Keratinocyte (primary cell): ENCODE results near the gene EXOC3. TPM values are rescaled to one million over a fixed set of nuclear protein-coding genes. Genes with fewer than 3 reads are reported as not detected.

Source experiments
- DNase-seq: peaks from one replicate; pipeline ENCODE4 v3.0.0-alpha.2; 2011; ENCODE audit warnings: low read depth, missing footprints, low spot score
- FAIRE-seq: peaks from 2 replicates; lab custom pipeline; 2011; peaks lifted over from hg19 to GRCh38; lab: Jason Lieb, UNC
- H2AFZ ChIP-seq: 2 replicates; pipeline ENCODE4 v1.6.0; 2012; ENCODE audit warnings: low read length, control low read depth, inconsistent platforms; ENCODE audit not compliant: control insufficient read depth
- H3K27ac ChIP-seq: 2 replicates; pipeline ENCODE4 v1.5.1; 2011; ENCODE audit warnings: low read length; ENCODE audit not compliant: control insufficient read depth, insufficient read depth
- H3K27me3 ChIP-seq: 3 replicates; pipeline ENCODE4 v1.6.0; 2011; ENCODE audit warnings: low read length; ENCODE audit not compliant: control insufficient read depth, insufficient read depth; ENCODE audit errors: extremely low read depth
- H3K36me3 ChIP-seq, 2 experiments: 2 replicates in 1 of 2; 3 replicates in 1 of 2; pipeline ENCODE4 v1.5.1; 2011; ENCODE audit warnings: low read length in 2 of 2, mild to moderate bottlenecking in 1 of 2; ENCODE audit not compliant: control insufficient read depth in 2 of 2, insufficient read depth in 2 of 2; ENCODE audit errors: extremely low read depth in 1 of 2
- H3K4me1 ChIP-seq: 3 replicates; pipeline ENCODE4 v1.5.1; 2011; ENCODE audit warnings: low read length; ENCODE audit not compliant: control insufficient read depth, insufficient read depth; ENCODE audit errors: extremely low read depth
- H3K4me2 ChIP-seq: 3 replicates; pipeline ENCODE4 v1.6.0; 2011; ENCODE audit warnings: low read depth, low read length; ENCODE audit not compliant: control insufficient read depth, insufficient read depth; ENCODE audit errors: extremely low read depth
- H3K4me3 ChIP-seq, 3 experiments: fragments of 200-600 bp in 1 of 3; sonication (generic) in 1 of 3; 2 replicates in 2 of 3; 3 replicates in 1 of 3; pipeline ENCODE4 v1.5.1; 2011 to 2016; ENCODE audit warnings: low read length in 3 of 3, mild to moderate bottlenecking in 3 of 3, control low read depth in 2 of 3, inconsistent platforms in 1 of 3, low read depth in 1 of 3, mixed read lengths in 1 of 3, mixed run types in 1 of 3, moderate library complexity in 1 of 3; ENCODE audit not compliant: control insufficient read depth in 2 of 3, insufficient read depth in 2 of 3; ENCODE audit errors: extremely low read depth in 1 of 3
- H3K79me2 ChIP-seq: 2 replicates; pipeline ENCODE4 v1.6.0; 2012; ENCODE audit warnings: low read length; ENCODE audit not compliant: control insufficient read depth, insufficient read depth
- H3K9ac ChIP-seq: 3 replicates; pipeline ENCODE4 v1.6.0; 2011; ENCODE audit warnings: low read length; ENCODE audit not compliant: control insufficient read depth, insufficient read depth; ENCODE audit errors: extremely low read depth
- H3K9me1 ChIP-seq: 3 replicates; pipeline ENCODE4 v1.6.0; 2011; ENCODE audit warnings: low read length; ENCODE audit not compliant: control insufficient read depth, insufficient read depth; ENCODE audit errors: extremely low read depth
- H3K9me3 ChIP-seq: 2 replicates; pipeline ENCODE4 v1.5.1; 2012; ENCODE audit warnings: low read depth, low read length; ENCODE audit not compliant: control insufficient read depth
- H4K20me1 ChIP-seq: 3 replicates; pipeline ENCODE4 v1.6.0; 2011; ENCODE audit warnings: low read length; ENCODE audit not compliant: control insufficient read depth, insufficient read depth; ENCODE audit errors: extremely low read depth
- CTCF ChIP-seq, 3 experiments: IDR thresholded peaks in 1 of 3; conservative IDR thresholded peaks in 1 of 3; optimal IDR thresholded peaks in 1 of 3; 2 replicates in 2 of 3; 3 replicates in 1 of 3; pipeline versions ENCODE3 to v1.5.1; 2011; ENCODE audit warnings: low read length in 3 of 3, mild to moderate bottlenecking in 3 of 3, moderate library complexity in 2 of 3, control low read depth in 1 of 3, inconsistent platforms in 1 of 3; ENCODE audit not compliant: insufficient read depth in 2 of 3; ENCODE audit errors: extremely low read depth in 1 of 3
- EZH2 ChIP-seq: IDR thresholded peaks from one replicate; pipeline ENCODE4 v1.6.1; 2012; ENCODE audit warnings: inconsistent platforms, mild to moderate bottlenecking, low read length, moderate library complexity
- dilution Hi-C: fragments of 300-500 bp; cut with MboI; formaldehyde crosslinking; loops from one replicate; pipeline ENCODE4 v1.7.0; 2020; ENCODE audit warnings: low sequenced_read_pairs; ENCODE audit not compliant: extremely low pct_ligation_motif_present
- polyA minus RNA-seq, 3 experiments: library from RNA; depleted of rRNA, polyadenylated mRNA; stranded (reverse); fragments of >200 nt; gene quantifications; 1 replicate in 1 of 3; 2 replicates in 1 of 3; 3 replicates in 1 of 3; pipeline ENCODE4 v1.2.3, GENCODE V29; 2011
- polyA plus RNA-seq, 5 experiments: library from polyadenylated mRNA; depleted of rRNA in 3 of 5; stranded (reverse) in 3 of 5; stranded (forward) in 1 of 5; unstranded in 1 of 5; fragments of >200 nt; gene quantifications; 1 replicate in 1 of 5; 2 replicates in 3 of 5; 3 replicates in 1 of 5; pipeline versions ENCODE4 v1.2.1 to v1.2.3, GENCODE V29; 2011 to 2012; ENCODE audit warnings: missing spikeins in 2 of 5, low read depth in 1 of 5, low replicate concordance in 1 of 5

EXOC3 gene
- polyA plus RNA-seq (13.6 to 14.4 TPM (median 14.2 TPM) in 3 replicates), polyA minus RNA-seq (14.0 to 18.2 TPM (median 17.5 TPM) in 3 replicates)
- 28.9 TPM for polyA plus RNA-seq (2011; ENCODE audit: low read depth)
- polyA plus RNA-seq (2011; cell fraction: cytosol; rRNA removed): 11.4 and 14.7 TPM in 2 replicates
- polyA plus RNA-seq (2011; cell fraction: nucleus; rRNA removed): 32.5 and 35.7 TPM in 2 replicates
- 23.7 and 26.2 TPM in 2 replicates for polyA plus RNA-seq (2012; ENCODE audit: low replicate concordance)
- 11.7 TPM for polyA minus RNA-seq (2011; cell fraction: cytosol; rRNA and poly(A)+ RNA removed)
- polyA minus RNA-seq (2011; cell fraction: nucleus; rRNA and poly(A)+ RNA removed): 12.8 and 18.8 TPM in 2 replicates

DNA sequence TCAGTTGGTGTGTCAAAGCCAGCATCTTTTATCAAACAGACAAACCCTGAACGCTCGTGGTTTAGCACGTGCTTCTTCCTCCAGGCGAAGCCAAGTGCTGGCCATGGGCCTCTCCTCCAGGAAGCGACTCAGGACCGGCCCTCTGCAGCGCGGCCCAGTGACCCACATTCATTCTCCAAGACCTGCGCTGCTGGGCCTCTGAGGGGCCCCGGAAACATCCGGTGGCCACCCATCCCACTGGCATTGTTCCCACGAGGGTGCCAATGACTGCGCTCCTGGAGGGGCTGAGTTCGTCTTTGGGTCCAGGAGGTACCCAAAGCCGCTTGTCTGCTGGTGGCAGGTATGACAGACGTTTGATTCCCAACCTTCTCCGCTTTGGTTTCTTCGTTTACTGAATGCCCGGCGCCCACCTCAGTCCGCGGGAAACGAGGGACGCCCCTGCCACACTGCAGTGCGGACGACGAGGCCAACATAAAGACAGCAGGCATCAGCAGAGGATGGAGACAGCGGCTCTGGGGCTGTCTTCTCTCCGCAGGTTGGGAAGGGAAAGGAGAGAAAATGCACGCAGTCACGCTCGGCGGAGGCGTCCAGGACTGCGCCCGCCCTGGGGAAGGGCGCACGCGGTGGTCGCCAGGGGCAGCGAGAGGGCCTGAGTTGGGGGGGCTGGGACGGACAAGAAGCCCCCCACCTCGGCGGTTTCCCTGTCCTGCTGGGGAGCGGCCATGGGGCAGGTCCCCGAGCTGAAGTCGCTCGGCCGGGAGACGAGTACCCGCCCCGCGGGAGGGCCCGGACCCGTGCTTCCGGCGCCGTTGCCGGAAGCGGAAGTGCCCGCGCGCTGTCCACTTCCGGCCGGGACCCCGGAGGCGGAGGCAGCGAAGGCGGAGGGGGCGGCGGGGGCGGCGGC is at the start of gene EXOC3:
Gene EXOC3 (plus strand): TSS at position 842 of the 904 bp plus-strand sequence. CDS start 3,030 bp downstream, outside the sequence.
- TF ChIP-seq CTCF (optimal IDR thresholded peaks at IDR 0.05 in 1 of 3, IDR thresholded peaks at IDR 0.05 in 1 of 3, conservative IDR thresholded peaks at IDR 0.05 in 1 of 3; ENCODE audit: extremely low read depth in 1 of 3, insufficient read depth in 2 of 3, low read length in 3 of 3): no peak
- no peak for TF ChIP-seq EZH2
- peaks cover 16% of the 10 kb centered on the region for H3K4me1 ChIP-seq
- peak within 1 kb of the TSS; percentile 66 to 94 (median 88) for H3K4me3 ChIP-seq
- peaks cover 20% of the 10 kb centered on the region for H3K79me2 ChIP-seq
- dilution Hi-C loops: no loop called here
- H4K20me1 ChIP-seq: no peaks in the 10 kb centered on the region
- peaks cover 2 to 6% of the 10 kb centered on the region in 2 experiments for H3K36me3 ChIP-seq
- peak within 1 kb of the TSS; percentile 91 for H2AFZ ChIP-seq
- FAIRE-seq (no peak), DNase-seq (no peak)
- no peaks in the 10 kb centered on the region for H3K27me3 ChIP-seq
- H3K27ac ChIP-seq: peak within 1 kb of the TSS; percentile 60
- H3K9me1 ChIP-seq: no peaks in the 10 kb centered on the region
- H3K4me2 ChIP-seq: peak within 1 kb of the TSS; percentile 91
- H3K9ac ChIP-seq: peak within 1 kb of the TSS; percentile 81
- no peaks in the 10 kb centered on the region for H3K9me3 ChIP-seq

DNA sequence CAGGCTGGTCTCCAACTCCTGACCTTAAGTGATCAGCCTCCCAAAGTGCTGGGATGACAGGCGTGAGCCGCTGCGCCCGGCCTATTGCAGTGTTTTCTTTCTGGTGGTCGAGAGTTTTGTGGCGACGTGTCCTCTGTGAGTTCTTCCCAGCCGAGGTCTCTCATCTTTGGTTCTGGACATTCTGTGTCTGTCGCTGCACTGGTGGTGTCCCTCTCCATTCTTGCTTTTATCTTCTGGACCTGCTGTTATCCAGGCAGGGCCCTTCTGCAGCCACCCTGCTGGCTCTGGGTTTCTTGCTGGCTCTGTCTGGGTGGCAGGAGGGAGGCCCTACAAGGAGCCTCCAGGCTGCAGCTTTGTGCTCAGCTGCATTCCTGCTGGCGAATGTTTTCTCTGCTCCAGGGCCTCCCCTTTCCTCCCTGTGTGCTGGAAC is 49.1 kb upstream of the EXOC3 start:
- DNase-seq: no peak
- H3K4me1 ChIP-seq: no peaks in the 10 kb centered on the region
- H3K9ac ChIP-seq: no peak overlapping the region
- no peak overlapping the region for H3K27ac ChIP-seq
- dilution Hi-C loops: no loop called here
- no peaks in the 10 kb centered on the region for H3K36me3 ChIP-seq
- no peak for FAIRE-seq
- H3K27me3 ChIP-seq: peaks cover 14% of the 10 kb centered on the region
- TF ChIP-seq CTCF (optimal IDR thresholded peaks at IDR 0.05 in 1 of 3, IDR thresholded peaks at IDR 0.05 in 1 of 3, conservative IDR thresholded peaks at IDR 0.05 in 1 of 3; ENCODE audit: extremely low read depth in 1 of 3, insufficient read depth in 2 of 3, low read length in 3 of 3): no peak
- TF ChIP-seq EZH2: no peak
- no peaks in the 10 kb centered on the region for H3K9me3 ChIP-seq
- no peaks in the 10 kb centered on the region for H4K20me1 ChIP-seq
- H3K4me2 ChIP-seq: no peak overlapping the region
- H3K4me3 ChIP-seq: no peak overlapping the region
- no peaks in the 10 kb centered on the region for H3K9me1 ChIP-seq
- H3K79me2 ChIP-seq: no peaks in the 10 kb centered on the region
- H2AFZ ChIP-seq: no peak overlapping the region
